ENCODE results near the gene KRT32.

Gene KRT32

DNA sequence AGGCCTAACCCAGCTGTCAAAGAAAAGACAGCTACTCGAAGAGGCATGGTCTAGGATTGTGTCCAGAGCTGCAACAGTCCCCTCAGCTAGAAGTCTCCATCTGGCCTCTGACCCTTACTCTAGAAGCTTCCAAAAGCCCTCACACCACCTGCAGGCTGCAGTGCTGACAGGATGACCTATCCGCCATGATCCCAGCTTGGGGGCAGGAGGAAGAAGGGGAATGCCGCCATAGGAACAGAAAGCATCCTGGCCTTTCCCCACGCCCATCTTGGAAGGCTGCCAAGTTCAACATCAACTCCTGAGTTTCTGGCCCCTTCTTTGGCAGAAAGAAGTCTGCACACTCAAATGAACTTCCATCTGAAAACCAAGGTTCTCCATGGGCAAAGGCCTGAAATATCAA is 25.6 kb upstream of the KRT32 start:
- no peak for DNase-seq (ENCODE audit: low read depth)

DNA sequence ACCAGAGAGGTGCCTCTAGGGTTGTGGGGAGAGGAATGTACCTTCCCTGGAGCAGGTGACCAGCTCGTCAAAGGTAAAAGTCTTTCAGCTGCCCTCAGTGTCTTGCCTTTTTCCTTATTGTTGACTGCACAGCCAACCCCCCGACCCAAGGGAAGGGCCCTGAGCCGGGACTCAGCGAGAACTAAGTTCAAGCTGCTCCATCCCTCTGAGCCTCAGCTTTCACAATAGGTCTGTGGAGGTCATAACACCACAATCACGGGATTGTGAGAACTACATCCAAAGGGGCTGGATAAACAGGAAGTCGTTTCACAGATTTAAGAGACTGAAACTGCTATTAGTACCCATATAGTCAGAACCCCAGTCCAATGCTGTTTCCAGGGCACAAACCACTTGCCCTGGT is 25.2 kb upstream of the KRT32 start:
- DNase-seq (ENCODE audit: low read depth): no peak

DNA sequence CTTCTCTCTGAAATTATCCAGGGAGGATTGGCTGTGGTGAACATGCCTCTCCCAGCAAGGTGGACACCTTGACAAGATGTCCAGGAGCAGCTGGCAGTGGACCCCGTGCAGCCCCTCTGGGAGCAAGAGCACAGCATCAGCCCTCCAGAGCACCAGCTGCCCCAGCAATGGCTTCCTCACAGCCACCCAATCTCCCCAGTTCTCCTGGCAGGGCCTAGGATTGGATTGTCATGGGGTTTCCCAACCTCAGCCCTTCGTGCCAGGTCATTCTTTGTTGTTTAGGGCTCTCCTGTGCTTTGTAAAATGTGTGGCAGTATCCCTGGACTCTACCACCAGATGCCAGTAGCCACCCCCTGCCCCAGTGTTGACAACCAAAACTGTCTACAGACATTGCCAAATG is 24.3 kb upstream of the KRT32 start:
- DNase-seq (ENCODE audit: low read depth): no peak

DNA sequence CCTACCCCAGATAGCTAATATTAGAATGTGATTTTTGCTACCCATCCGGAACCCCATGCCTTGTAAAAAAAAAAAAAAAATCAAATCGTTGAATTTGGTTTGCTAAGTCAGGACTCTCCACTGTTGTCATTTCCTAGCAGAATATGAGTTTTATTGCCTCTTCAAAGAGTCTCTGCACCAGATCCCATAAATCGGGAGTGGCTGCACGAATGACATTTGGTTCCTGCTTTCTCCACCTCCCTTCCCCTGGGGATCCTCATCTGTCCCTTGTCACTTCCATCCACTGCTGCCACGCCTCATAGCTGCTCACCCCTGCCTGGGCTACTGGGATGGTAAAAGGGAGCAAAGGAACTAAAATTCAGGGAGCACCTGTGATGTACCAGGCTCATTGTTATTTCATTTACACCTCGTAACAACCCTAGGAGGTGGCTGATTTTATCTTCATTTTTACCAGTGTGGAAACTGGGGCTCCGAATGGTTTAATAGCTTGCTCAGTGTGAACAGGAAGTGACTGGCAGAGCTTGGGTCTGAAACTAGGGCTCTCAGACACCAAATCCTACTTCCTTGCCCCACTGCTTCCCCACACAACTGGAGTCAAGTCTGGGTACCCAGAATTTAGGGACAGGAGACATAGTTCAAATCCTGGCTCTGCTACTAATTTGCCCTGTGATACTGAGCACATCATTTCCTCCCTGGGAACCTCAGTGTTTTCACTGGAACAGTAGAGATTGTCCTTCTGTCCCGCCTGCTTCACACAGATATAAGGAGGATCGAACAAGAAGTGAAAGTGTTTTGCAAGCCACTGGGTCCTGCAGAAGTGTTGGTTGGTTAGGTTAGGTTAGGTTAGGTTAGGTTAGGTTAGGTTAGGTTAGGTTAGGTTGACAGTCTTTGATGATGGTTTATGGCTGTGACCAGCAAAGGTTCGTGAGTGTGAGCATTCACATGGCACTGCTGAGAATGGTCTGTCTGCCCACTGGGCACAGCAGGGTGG is 23.1 kb upstream of the KRT32 start:
- DNase-seq (ENCODE audit: low read depth): no peak

DNA sequence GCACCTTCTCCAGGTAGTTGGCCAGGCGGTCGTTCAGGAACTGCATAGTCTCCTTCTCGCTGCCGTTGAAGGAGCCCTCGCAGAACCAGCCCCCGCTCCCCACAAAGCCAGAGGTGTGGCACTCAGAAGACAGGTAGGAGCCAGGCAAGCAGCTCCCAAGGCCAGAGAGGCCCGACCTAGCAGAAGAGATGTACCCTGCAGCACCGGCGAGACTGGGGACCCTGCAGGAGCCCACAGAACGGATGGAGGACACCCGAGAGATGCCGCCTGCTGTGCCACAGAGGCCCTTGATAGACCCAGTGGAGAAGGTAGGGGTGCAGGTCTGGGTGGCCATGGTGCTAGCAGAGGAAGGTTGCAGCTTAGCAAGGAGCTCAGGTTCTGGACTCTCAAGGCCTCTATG is 22.3 kb upstream of the KRT32 start, which contains the start of gene KRT36:
Gene KRT36 (minus strand): TSS at position 380 of the 400 bp plus-strand sequence. CDS start 46 bp downstream, at position 334.
- no peak for DNase-seq (ENCODE audit: low read depth)

DNA sequence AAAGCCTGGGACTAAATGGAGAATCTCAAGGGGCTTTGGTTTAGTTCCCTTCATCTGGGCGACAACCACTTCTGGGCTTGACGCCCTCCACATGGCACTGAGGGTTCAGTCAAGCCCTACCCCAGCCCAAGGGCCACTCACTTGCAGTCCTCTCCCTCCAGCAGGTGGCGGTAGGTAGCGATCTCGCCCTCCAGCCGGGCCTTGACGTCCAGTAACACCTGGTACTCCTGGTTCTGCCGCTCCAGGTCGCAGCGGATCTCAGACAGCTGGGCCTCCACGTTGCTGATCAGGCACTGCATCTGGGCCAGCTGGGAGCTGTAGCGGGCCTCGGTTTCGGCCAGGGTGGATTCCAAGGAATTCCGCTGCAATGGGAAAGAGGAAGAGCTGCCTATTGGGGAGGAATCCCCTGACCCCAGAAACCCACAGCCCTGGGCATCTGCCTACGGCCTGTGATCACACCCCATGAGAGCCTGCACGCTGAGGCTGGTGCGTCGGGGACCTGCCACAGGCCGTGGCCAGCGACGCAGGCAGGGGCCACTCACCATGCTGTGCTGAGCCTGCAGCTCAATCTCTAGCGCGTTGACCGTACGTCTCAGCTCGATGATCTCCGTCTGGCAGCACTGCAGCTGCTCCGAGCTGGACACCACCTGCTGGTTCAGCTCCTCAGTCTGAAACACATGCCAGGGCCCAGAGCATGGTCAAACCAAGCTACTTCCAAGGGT is 19.8 kb upstream of the KRT32 start:
- peak; percentile 13 for DNase-seq (ENCODE audit: low read depth)

DNA sequence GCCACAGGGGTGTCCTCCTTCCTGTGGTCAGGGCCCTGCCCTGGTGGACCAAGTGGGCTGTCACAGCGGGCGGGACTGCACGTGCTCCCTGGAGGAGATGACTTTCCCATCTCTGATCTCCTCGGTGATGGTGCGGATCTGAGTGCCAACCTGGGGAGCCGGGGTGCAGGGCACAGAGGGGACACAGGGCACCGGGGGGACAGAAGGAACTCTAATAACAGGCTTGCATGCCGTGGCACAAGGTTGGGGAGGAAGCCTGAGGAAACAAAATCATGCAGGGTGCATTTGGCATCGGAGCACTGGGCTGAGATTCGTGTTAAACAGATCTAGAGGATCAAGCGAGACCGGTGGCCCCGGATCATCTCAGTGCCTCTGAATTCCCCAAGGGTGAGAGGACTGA is 19.1 kb upstream of the KRT32 start:
- DNase-seq (ENCODE audit: low read depth): no peak

DNA sequence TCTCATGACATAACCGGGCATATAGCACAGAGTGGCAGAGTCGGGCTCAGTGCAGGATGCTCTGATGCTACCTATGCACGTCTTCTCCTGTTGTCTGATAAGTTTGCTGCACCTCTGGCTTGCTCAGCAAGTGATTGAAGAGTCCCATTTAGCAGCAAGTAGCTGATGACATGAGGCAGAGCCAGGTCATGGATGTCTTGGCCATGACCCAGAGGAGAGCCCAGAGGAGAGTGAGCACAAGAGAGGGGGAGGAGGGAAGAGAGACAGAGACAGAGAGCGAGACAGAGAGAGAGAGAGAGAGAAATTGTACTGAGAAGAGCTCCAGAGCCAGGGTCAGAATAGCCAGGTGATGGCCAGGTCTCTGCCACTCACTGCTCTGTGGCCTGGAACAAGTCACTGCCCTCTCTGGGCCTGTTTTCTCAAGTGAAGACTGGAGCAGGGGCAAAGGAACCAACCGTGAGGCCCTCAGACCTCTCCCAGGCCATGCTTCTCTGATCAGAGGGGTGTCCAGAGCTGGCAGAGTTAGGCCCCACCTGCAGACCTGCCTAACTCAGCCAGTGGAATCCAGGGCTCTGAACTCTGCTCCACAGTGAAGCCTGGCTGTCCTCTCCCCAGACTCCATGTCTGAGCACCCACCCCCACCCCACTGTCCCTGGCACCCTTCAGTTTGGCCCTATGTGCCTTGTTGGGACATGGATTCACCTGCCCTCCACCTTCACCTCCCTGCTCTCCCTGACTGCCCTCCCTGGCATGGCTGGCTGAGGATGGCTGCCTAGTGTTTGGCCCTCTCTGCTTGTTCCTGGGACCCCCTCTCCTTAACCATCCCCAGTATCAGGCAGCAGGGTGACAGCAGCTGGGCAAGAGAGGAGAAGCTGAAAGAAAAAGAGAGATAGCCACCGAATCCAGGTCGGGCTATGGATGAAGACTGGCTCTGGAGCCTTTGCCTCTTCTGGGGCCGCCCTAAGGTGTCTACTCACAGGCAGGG is 18.0 kb upstream of the KRT32 start:
- no peak for DNase-seq (ENCODE audit: low read depth)

DNA sequence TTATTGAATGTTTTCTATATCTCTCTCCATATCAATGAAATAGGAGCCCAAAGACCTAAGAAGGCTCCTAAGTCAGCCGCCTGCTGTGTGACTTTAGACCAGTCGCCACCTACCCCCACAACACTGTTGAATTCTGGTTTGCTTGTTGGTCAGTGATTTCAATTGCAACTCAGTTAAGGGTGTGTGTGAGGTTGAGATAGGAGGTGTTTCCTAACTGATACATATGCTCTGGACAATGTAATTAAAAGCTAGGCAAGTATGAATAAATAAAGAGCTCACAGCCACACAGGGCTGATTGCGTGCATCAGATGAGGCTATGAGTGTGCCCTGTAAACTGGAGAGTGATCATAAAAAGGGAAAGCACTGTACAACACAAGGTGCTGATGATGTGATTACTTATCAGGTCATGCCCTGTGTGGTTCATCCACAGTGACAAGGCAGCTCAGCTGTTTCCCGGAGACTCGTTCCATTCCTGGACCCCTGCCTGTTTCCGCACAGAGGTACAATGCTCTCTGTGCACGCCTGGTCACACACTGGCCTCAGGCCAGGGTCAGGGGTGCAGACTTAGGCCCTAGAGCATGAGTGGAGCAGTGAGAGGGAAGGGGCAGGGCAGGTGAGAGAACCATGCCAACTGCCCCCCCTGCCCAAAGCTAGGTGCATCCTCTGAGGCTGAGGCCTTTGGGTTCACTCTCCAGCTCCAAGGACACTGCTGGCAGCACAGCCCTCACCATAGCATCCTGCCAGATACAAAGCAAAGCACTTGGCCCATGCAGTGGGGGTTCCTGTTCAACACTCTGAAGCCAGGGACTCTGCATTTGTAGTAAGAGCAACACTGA is 17.0 kb upstream of the KRT32 start:
- DNase-seq (ENCODE audit: low read depth): no peak

DNA sequence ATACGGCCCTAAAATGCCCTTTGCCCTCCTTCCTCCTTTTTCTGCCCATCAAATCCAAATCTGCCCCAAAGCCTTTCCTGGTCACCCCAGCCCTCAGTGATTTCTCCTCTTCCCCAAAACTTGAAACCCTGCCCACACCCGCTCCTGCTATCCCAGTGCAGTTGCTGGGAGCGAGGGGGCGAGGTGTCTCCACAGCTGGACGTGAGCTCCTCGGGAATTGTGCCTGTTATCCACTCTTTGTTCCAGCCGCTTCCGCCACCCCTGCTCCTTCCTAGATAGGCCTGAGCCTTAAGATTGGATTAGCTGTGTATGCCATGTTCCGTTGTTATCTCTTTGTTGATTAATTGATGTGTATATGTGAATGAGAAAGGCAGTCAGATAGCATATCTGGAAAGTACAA is 16.3 kb upstream of the KRT32 start:
- no peak for DNase-seq (ENCODE audit: low read depth)

DNA sequence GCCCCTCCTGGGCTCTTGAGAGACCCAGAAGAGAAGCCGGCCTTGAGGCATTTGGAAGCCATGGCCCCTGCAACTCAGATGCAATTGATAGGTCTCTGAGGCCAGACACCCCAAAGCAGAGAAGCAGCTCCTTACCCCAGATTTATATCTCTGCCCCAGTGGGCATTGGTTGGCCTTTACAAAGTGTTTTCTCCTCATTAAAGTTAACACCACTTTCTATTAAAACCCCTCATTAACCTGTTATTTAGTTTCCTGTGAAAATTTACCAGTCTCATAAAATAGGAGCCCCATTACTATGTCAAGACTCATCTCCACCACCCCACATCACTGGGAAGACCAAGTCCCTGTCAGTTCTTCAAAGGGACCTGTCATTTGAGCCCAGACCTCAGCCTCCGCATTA is 13.8 kb upstream of the KRT32 start, which contains the start of gene KRT35:
Gene KRT35 (minus strand): TSS at position 116 of the 400 bp plus-strand sequence. CDS start 54 bp downstream, at position 62.
- no peak for DNase-seq (ENCODE audit: low read depth)

DNA sequence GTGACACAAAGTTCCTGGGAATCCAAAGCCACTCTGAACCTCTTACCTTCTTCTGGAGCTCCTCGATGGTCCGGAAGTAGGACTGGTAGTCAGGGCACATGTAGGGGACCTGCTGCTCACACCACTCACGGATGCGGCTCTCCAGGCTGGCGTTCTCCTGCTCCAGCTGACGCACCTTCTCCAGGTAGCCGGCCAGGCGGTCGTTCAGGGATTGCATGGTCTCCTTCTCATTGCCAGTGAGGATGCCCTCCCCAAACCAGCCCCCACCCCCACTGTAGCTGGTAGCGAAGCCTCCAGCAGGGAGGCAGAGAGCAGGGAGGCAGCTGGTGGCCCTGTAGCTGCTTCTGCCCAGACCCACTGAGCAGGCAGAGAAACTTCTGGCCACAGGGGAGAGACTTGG is 13.4 kb upstream of the KRT32 start:
- no peak for DNase-seq (ENCODE audit: low read depth)

DNA sequence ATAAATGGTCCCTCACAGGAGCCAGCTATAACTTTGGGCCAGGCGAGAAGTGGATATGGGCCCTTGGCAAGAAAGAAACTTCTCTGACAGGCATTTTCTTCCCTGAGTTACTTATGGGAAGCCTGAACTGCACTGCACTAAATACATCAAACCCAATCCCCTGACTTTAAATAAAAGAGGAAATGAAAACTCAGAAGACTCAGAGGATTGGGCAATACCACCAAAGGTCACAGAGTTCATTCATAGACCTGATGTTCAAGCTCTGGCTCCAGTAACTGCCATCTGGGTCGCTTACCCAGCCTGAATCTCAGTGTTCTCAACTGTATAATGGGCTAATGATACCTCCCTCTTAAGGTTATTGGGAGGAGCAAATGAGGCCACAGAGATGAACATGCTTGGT is 12.9 kb upstream of the KRT32 start:
- DNase-seq (ENCODE audit: low read depth): no peak

DNA sequence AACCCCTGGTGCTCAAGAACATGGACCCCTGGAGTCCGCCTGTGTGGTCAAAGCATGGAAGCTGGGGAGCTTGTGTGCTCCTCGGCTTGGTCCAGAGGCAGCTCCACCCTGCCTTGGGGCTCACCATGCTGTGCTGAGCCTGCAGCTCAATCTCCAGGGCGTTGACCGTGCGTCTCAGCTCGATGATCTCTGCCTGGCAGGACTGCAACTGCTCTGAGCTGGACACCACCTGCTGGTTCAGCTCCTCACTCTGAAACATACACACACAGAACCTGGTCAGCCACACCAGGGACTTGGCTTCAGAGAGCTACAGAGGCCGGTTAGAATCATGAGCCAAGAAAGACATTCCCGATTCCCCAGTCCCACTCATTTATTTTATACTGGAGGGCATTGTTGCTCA is 11.1 kb upstream of the KRT32 start:
- DNase-seq (ENCODE audit: low read depth): no peak

DNA sequence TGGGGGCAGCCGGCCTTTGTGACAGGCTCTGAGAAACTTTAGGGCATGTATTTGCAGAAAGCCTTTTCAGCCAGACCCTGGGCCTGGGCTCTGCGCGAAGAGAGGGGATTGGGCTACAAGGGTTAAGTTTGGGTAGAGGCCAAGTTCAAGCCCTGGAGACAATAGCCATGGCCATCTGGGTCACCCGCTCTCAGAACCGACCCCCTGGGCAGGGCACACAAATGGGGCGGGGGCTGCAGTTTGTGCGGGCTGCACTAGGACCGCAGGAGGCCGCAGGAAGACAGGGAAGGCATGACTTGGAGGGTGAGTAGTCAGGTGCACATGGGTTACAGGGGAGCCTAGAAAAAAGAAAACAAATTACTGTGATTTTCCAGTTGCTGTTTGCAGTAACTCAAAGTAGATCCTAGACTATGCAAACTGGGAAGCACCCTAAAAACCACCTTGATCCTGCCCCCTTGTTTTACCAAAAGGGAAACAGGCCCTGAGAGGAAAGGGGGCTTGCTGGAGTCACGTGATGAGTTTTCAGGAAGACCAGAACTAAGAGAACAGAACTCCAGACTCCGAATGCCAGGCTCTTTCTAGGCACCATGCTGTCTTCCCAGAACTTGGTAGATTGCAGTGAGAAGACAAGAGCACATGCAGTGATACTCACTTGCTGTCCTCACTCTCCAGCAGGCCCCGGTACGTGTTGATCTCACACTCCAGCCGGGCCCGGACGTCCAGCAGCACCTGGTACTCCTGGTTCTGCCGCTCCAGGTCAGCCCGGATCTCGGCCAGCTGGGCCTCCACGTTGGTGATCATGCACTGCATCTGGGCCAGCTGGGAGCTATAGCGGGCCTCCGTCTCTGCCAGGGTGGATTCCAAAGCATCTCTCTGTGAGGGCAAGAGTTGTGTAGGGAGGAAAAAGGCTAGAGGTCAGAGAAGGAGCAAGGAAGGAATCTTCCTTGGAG is 10.0 kb upstream of the KRT32 start:
- DNase-seq (ENCODE audit: low read depth): no peak

DNA sequence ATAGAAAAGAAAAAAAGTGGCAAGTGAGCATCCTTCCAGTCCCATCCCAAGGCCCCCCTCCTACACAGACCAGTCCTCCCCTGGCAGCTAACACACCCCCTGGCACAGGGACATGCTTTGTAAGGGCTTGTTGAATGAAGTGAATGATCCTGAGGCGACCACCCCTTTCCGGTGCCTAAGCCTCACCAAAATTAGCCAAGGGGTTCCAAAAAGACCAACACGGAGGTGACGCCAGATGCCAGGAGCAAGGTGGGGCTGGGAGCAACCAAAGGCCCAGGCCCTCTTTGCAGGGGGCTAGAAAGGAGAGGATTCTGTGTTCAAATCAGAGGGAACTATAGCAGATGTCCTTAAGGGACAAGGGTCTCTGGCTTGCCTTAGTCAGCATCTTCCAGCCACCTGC is 8.2 kb upstream of the KRT32 start:
- no peak for DNase-seq (ENCODE audit: low read depth)

DNA sequence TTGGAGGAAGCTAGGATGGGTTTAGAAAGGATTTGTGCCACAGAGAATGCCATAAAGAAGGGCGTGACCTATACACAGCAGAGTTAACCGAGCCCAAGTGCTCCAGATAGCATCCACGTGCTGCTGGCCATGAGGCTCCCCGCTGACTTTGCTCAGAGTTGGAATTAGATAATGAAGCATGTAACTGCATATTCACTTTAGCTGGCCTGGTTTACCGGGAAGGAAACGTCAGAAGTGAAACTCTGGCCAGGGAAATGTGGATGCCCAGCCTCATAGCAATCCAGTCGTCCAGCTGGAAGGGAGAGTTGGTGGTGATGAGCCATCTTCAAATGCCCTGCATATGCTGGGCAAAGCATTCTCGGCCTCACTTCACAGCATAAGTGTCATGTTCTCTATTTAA is 7.7 kb upstream of the KRT32 start:
- no peak for DNase-seq (ENCODE audit: low read depth)

DNA sequence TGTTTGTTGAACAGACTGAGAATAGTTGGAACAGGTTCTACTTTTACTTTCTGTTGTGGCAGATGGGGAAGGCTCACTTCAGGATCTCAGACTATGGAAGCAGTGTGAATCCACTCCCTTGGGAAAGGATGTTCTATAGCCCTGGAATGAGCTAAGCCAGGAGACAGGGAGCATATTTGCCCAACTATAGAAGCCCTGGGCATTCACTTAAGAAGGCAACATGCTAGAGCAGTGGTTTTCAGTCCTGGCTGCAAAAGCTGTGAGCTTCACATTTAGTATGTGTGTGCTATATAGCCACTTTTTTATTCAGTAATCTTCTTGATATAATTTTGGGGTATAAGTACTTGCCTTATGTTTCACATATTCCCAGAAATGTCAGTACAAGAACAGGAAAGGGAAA is 1.2 kb upstream of the KRT32 start:
- DNase-seq (ENCODE audit: low read depth): no peak

DNA sequence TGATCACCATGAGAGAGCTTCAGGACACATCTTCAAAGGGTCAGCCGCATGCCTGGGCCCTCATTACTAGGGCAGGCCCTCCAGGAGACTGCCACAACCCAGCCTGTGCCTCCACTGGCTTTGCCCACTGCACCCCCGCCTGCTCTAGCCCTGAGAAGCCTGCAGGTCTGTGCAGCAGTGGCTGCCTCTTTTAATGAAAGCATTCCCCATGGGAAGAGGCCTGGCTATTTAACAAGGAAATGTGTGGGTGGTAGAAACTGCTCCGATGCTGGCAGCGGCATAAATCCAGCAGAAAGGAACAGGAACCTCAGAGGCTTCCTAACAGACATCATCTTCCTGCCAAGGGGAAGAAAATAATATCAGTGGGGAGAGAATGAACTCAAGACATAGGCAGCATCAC is 375 bp upstream of the KRT32 start:
- DNase-seq (ENCODE audit: low read depth): no peak

DNA sequence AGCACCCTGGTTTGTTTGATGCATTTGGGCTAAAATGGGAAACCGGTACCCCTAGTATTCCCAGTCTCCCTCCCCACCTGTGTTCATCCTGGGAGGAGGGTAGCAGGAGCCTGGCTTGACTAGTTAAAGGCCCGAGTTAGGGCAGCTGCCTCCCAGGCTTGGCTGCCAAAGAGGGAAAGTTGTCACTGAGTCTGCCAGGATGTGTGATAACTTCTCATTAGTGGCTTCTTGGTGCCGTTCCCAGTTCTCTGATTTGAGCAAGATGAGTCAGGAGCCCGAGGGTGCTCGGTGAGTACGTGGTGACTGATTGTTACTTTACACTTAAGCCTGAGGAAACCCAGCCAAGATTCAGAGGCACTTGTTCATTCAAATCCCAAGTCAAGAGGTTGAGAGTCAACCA is 2.5 kb downstream of the KRT32 start:
- DNase-seq (ENCODE audit: low read depth): no peak
